WERI-Rb-1 (cell line): ENCODE measurements around the gene CASZ1.

Source experiments
- DNase-seq: peaks from one replicate; pipeline ENCODE4 v3.0.0-alpha.2; 2020
- H3K27ac ChIP-seq: fragments of 250-450 bp; sonication (Bioruptor Pico); 2 replicates; pipeline ENCODE4 v1.5.1; 2020; ENCODE audit warnings: mild to moderate bottlenecking, moderate library complexity
- H3K27me3 ChIP-seq: fragments of 250-450 bp; sonication (Bioruptor Pico); 2 replicates; pipeline ENCODE4 v1.5.1; 2021; ENCODE audit warnings: mild to moderate bottlenecking, low read depth, moderate library complexity; ENCODE audit not compliant: insufficient read depth, severe bottlenecking
- H3K36me3 ChIP-seq: fragments of 250-450 bp; sonication (Bioruptor Pico); 2 replicates; pipeline ENCODE4 v1.5.1; 2020; ENCODE audit warnings: mild to moderate bottlenecking, moderate library complexity
- H3K4me3 ChIP-seq: 2 replicates; pipeline ENCODE4 v1.5.1; 2011; ENCODE audit warnings: low read depth, mild to moderate bottlenecking, control low read depth, low read length
- H3K9me3 ChIP-seq: fragments of 250-450 bp; sonication (Bioruptor Pico); 2 replicates; pipeline ENCODE4 v1.5.1; 2021; ENCODE audit warnings: mild to moderate bottlenecking, moderate library complexity; ENCODE audit not compliant: severe bottlenecking
- CTCF ChIP-seq: IDR thresholded peaks from 2 replicates; pipeline ENCODE4 v1.5.1; 2011; ENCODE audit warnings: low read depth, mild to moderate bottlenecking, control low read depth, inconsistent platforms, low read length

Gene CASZ1

GRCh38 chr1:10760566-10761502 lies 35.6 kb downstream of the CASZ1 start:
- H3K36me3 ChIP-seq, result peaks cover 27% of the 10 kb centered on the region
- H3K27ac ChIP-seq, result no peak overlapping the region
- no peaks in the 10 kb centered on the region for H3K9me3 ChIP-seq
- H3K4me3 ChIP-seq, result no peak overlapping the region
- no peak for TF ChIP-seq CTCF
- DNase-seq, result no peak
- no peaks in the 10 kb centered on the region for H3K27me3 ChIP-seq

GRCh38 chr1:10759413-10760200 lies 36.8 kb downstream of the CASZ1 start:
- Histone ChIP-seq H3K36me3 (peaks cover 34% of the 10 kb centered on the region), H3K4me3 (no peak overlapping the region), H3K27ac (peak overlapping the region; percentile 68; the same call in 1 of the 2 replicates), H3K27me3 (no peaks in the 10 kb centered on the region), H3K9me3 (no peaks in the 10 kb centered on the region)
- DNase-seq, result no peak
- TF ChIP-seq CTCF, result no peak

GRCh38 chr1:10756842-10757241 lies 39.6 kb downstream of the CASZ1 start:
- DNase-seq, result no peak
- peaks cover 39% of the 10 kb centered on the region for H3K36me3 ChIP-seq
- no peak for TF ChIP-seq CTCF
- no peaks in the 10 kb centered on the region for H3K9me3 ChIP-seq
- no peaks in the 10 kb centered on the region for H3K27me3 ChIP-seq
- peak overlapping the region; percentile 68 for H3K27ac ChIP-seq
- H3K4me3 ChIP-seq, result no peak overlapping the region

- Histone ChIP-seq H3K9me3 (no peaks in the 10 kb centered on the region), H3K27me3 (no peaks in the 10 kb centered on the region), H3K27ac (peak overlapping the region; percentile 68), H3K36me3 (peaks cover 39% of the 10 kb centered on the region), H3K4me3 (no peak overlapping the region)
- no peak for TF ChIP-seq CTCF
- DNase-seq, result peak; percentile 83
Observed at GRCh38 chr1:10755970-10756521, 40.4 kb downstream of the CASZ1 start.

GRCh38 chr1:10754568-10755329 lies 41.7 kb downstream of the CASZ1 start:
- DNase-seq, result no peak
- peaks cover 29% of the 10 kb centered on the region for H3K36me3 ChIP-seq
- no peaks in the 10 kb centered on the region for H3K27me3 ChIP-seq
- no peaks in the 10 kb centered on the region for H3K9me3 ChIP-seq
- no peak for TF ChIP-seq CTCF
- peak overlapping the region; percentile 89 for H3K27ac ChIP-seq
- H3K4me3 ChIP-seq, result no peak overlapping the region
